HK-2 (cell line): ENCODE results near the gene CXCR5.

Experiments
- DNase-seq: peaks from one replicate; pipeline ENCODE4 v3.0.0-alpha.2; 2018; ENCODE audit not compliant: unreplicated experiment

Gene CXCR5

GRCh38 chr11:118928101-118928869 is 44.6 kb downstream of the CXCR5 start:
- peak; percentile 85 for DNase-seq

- peak; percentile 57 for DNase-seq
These were observed 45.3 kb downstream of the CXCR5 start for GRCh38 chr11:118928870-118929500.

GRCh38 chr11:118929501-118930093 is 45.9 kb downstream of the CXCR5 start:
- peak; percentile 75 for DNase-seq

DNA sequence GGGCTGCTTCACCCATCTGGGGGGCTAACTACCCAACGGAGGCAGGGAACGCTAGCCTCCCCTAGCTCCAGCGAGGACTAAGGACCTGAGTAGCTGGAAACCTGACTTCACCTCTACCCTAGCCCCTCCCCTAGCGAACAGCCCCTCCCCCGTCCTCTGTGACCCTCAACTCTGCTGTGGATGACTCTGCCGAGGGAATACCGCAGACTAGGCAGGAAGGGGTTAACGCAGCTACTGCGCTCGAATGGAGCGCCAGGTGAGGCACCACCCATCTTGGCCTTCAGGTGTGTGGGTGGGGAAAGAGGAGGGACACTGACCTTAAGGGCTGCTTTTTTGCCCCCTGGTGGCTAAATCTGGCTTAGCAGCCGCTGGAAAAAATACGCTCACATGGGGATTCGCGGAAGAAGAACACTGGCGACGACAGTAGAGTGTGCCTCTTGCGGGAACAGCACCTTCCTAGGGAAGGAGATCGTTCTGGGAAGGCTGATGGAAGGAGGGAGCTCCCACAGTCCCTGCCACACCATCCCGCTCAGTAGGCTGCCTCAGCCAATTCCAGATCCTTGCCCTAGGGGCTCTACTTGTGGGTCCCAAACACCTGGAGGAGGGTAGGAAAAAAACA is 46.5 kb downstream of the CXCR5 start:
- DNase-seq = peak; percentile 80

- no peak for DNase-seq
These were observed 47.9 kb downstream of the CXCR5 start for GRCh38 chr11:118931571-118931970.

DNA sequence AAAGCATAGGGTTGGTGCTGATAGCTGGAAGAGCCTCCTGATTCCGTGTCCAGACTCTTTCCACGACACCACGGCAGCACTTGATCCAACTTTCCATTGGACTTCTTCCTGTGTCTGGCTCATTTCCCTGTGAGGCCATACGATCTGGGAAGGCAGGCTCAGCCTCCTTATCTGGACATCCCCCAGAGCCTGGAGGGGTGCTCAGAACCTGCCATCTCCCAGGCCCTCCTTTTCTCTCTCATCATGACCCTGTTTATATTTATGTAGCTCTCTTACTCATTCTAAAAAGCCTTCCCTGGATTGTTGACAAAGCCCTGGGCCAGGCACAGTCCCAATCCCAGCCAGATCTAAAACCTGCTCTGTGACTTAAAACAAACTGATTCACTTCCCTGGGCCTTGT is 49.8 kb downstream of the CXCR5 start:
- no peak for DNase-seq

GRCh38 chr11:118935376-118935775 is 51.7 kb downstream of the CXCR5 start:
- DNase-seq = no peak

- DNase-seq = peak; percentile 86
These were observed 55.1 kb downstream of the CXCR5 start for GRCh38 chr11:118938491-118939403.

DNA sequence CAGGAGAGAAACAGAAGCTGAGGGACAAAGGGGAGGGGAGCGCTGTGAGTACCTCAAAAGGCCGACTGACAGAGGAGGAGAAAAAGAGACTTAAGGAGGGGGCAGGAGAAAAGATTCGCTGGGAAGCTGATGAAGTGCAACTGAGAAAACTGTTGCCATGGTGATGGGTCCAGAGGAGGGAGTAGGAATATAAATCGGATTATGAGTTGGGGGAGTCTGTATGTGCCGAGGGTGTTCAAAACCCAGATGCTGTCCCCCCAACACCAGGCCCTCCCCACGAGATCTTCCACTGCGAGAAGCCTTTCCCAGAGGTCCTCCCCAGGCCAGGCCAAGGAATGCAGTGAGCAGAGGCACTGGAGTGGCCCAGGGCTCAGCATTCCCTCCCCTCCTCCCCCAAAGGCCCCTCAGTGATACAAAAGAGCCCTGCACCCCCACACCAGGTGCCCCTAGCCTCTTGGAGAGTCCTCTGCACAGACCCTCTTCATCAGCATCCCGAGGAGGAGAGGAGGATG is 55.8 kb downstream of the CXCR5 start:
- no peak for DNase-seq

DNA sequence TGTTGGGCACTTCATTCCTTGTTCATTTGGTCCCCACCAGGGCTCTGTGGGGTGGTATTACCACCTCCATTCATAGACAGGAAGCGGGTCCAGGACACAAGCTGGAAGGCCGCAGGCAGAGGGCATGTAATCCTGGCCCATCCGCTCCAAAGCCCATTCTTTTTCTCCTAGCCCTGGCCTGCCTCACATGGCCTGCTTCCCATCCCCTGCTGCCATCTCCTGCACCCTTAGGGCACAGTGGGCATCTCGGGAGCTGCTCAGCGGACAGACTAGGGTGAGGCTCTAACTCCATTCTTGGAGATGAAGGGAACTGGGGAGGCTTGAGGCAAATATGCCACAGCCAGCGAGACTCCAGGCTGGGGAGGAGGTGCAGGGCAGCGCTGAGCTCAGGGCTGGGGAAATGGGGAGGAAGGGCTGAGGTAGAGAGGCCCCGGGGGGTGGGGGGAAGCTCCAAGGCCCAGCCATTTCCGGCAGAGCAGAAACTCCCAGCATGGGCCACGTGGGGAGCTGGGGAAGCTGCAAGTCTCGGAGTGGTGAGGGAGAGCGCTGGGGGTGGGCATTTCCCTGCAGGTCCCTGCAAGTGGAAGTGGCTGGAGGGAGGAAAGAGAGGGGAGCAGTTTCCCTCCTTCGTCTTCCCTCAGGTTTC is 56.4 kb downstream of the CXCR5 start:
- no peak for DNase-seq

DNA sequence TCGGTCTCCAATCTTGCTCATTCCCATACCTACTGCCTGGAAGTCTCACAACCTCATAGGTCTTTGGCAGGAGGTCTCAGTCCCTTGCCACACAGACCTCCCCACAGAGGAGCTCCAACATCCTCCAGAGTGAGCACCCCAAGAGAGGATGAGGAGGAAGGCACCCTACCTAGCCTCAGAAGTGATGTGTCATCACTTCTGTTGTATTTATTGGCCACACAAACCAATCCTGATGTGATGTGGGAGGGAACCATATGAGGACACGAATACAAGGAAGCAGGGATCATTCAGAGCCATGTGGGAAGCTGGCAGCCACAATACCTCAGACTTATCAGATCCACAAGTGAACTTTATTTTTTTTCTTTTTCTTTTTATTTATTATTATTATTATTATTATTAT is 63.4 kb downstream of the CXCR5 start:
- no peak for DNase-seq
